Measurements from ENCODE around the gene ATXN10.

The ATXN10 gene

DNA sequence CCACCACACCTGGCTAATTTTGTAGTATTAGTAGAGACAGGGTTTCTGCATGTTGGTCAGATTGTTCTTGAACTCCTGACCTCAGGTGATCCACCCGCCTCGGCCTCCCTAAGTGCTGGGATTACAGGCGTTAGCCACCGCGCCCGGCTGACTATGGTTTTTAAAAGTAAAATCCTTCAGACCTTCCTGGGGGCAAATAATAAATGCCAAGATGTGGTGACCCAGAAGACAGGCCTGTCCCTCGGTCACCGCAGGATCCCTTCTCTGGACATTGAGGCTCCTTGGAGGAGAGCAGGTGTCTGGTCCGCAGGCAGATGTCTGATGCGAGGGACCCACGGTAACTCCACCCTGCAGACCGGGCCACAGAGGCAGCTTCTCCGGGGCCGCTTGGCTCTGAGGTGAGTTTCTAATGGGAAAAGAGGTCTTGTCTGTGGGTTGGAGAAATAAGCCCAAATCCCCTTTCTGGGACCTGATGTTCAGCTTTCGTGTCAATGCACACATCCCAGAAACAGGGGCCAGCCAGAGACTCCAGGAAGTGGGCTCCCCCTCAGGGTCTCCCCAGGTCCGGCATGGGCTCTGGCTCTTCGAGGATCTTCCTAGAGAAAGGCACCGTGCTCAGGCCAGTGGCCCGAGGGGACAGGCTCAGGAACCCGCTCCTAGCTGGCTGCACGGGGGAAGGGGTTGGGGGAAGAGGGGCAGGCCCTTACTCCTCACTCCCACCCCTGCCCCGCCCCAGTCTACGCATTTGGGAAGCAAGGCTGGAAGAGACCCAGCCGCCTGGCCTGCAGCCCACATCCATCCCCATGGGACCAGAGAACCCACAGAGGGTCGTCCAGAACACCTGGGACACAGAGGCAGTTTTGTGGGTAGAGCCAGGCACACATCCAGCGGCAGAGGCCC lies 204.8 kb downstream of the ATXN10 start:
- no peak for TF ChIP-seq ZFX (IDR thresholded peaks at IDR 0.05)
- H3K27ac ChIP-seq: no peak overlapping the region

- H3K27ac ChIP-seq: no peak overlapping the region
- TF ChIP-seq CTCF (conservative IDR thresholded peaks at IDR 0.05) (no peak), ZFX (IDR thresholded peaks at IDR 0.05) (no peak)
Measured at GRCh38 chr22:45877036-45877380, 205.4 kb downstream of the ATXN10 start.

- TF ChIP-seq CTCF (conservative IDR thresholded peaks at IDR 0.05): no peak
- no peak for TF ChIP-seq ZFX (IDR thresholded peaks at IDR 0.05)
- H3K27ac ChIP-seq: no peak overlapping the region
Measured at GRCh38 chr22:45877651-45878050, 206.0 kb downstream of the ATXN10 start.

- H3K27ac ChIP-seq: no peak overlapping the region
- no peak for TF ChIP-seq ZFX (IDR thresholded peaks at IDR 0.05)
- TF ChIP-seq CTCF (conservative IDR thresholded peaks at IDR 0.05): no peak
Measured at GRCh38 chr22:45878051-45878781, 206.6 kb downstream of the ATXN10 start.

DNA sequence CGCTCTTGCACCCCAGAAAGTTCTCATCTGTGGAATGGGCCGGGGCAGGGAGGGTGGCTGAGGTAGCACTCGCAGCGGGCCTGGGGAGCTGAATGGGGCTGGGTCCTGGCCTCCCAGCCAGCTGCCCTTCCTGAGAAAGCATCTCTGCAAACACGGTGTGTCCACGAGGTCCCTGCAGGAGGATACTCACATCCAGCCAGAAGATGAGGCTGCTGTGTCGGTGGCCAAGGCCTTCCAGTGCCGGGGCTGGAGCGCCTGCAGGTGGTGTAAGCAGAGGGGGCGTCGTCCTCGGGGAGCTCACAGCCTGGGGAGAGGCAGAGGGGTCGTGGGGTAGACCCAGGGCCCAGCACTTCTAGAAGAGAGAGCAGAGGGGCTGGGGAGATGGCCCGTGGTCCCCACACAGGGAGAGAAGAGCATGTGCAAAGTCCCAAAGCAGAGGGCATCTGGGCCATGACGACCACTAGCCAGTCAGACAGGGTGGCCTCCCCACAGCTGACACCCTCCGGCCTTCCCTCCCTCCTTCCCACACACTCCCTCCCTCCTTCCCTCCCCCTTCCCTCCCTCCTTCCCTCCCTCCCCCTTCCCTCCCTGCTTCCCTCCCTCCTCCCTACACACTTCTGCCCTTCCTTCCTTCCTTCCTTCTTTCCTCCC lies 207.4 kb downstream of the ATXN10 start:
- H3K27ac ChIP-seq: no peak overlapping the region
- TF ChIP-seq CTCF (conservative IDR thresholded peaks at IDR 0.05): no peak
- no peak for TF ChIP-seq ZFX (IDR thresholded peaks at IDR 0.05)

- TF ChIP-seq CTCF (conservative IDR thresholded peaks at IDR 0.05) (no peak), ZFX (IDR thresholded peaks at IDR 0.05) (no peak)
- no peak overlapping the region for H3K27ac ChIP-seq
Measured at GRCh38 chr22:45879552-45879949, 207.9 kb downstream of the ATXN10 start.

DNA sequence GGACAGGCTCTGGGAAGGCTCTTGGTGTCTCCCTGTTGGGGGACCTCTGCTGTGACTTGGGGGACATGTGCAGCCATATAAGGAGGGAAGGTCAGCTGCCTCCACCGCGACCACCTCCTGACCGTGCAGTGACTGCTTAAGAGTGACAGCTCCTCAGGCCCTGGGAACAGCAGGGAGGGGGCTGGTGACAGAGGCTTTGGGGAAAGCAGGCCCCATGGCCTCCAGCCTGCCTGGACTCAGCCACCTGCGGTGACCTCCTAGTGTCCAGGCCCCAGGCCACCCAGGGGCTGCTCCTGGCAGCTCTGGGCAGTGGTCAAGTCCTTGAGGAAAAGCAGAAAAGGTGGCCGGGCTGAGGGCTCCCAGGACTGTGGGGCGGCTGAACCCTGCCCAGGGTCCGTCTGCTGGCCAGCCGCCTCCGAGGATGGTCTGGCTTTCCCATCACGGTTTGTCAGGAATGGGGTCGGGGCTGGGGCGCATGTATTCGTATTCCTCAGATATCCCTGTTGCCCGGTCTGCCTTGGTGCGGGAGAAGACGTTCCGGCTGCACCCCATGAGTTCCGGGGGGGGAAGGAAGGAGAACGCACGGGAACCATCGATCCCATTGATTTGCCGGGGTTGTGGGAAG lies 208.6 kb downstream of the ATXN10 start:
- no peak for TF ChIP-seq ZFX (IDR thresholded peaks at IDR 0.05)
- no peak for TF ChIP-seq CTCF (conservative IDR thresholded peaks at IDR 0.05)
- no peak overlapping the region for H3K27ac ChIP-seq
